HuH-7.5 (cell line): ENCODE measurements around the gene FAM171A1.
A peak's percentile ranks its signal among the peaks of the same experiment; 100 is the strongest.
"Not testable (repeated sequence)": the region's sequence is repeated elsewhere in the genome, so short reads cannot be mapped to it uniquely, and the experiment has no call there.

Experiments
- DNase-seq: peaks from one replicate; pipeline ENCODE4 v3.0.0; 2011; ENCODE audit warnings: low spot score

Gene FAM171A1

GRCh38 chr10:15344256-15344875, 26.7 kb downstream of the FAM171A1 start:
- DNase-seq = no peak

GRCh38 chr10:15342970-15343369, 28.1 kb downstream of the FAM171A1 start:
- DNase-seq = no peak

- DNase-seq = peak; percentile 37
These were observed 29.5 kb downstream of the FAM171A1 start for GRCh38 chr10:15341502-15342128.

GRCh38 chr10:15339892-15340291, 31.2 kb downstream of the FAM171A1 start:
- DNase-seq = no peak

- DNase-seq = not testable (repeated sequence)
These were observed 33.6 kb downstream of the FAM171A1 start for GRCh38 chr10:15337441-15337923.

GRCh38 chr10:15336211-15336610, 34.9 kb downstream of the FAM171A1 start:
- DNase-seq = no peak

- DNase-seq = no peak
These were observed 35.6 kb downstream of the FAM171A1 start for GRCh38 chr10:15335508-15335907.

- no peak for DNase-seq
These were observed 36.3 kb downstream of the FAM171A1 start for GRCh38 chr10:15334650-15335323.

- DNase-seq = no peak
These were observed 37.0 kb downstream of the FAM171A1 start for GRCh38 chr10:15333909-15334649.

GRCh38 chr10:15333181-15333580, 37.9 kb downstream of the FAM171A1 start:
- not testable (repeated sequence) for DNase-seq

- no peak for DNase-seq
These were observed 39.6 kb downstream of the FAM171A1 start for GRCh38 chr10:15331461-15331860.

- DNase-seq = no peak
These were observed 41.7 kb downstream of the FAM171A1 start for GRCh38 chr10:15329437-15329836.

- no peak for DNase-seq
These were observed 45.2 kb downstream of the FAM171A1 start for GRCh38 chr10:15325944-15326284.

GRCh38 chr10:15325243-15325943, 45.7 kb downstream of the FAM171A1 start:
- DNase-seq = no peak

GRCh38 chr10:15324611-15325010, 46.5 kb downstream of the FAM171A1 start:
- no peak for DNase-seq

- no peak for DNase-seq
These were observed 47.0 kb downstream of the FAM171A1 start for GRCh38 chr10:15324113-15324512.

GRCh38 chr10:15322356-15322755, 48.7 kb downstream of the FAM171A1 start:
- DNase-seq = no peak

GRCh38 chr10:15321431-15322341, 49.4 kb downstream of the FAM171A1 start:
- no peak for DNase-seq

GRCh38 chr10:15320522-15321203, 50.4 kb downstream of the FAM171A1 start:
- DNase-seq = no peak

GRCh38 chr10:15320118-15320517, 51.0 kb downstream of the FAM171A1 start:
- no peak for DNase-seq
